HEK293 (cell line): ENCODE data around the gene ZNF766.

Experiments used
- KLF10 ChIP-seq: fragments of 450-650 bp; IDR thresholded peaks from 2 replicates; pipeline ENCODE4 v1.5.1; 2018; ENCODE audit warnings: missing biosample characterization, mild to moderate bottlenecking, missing genetic modification characterization
- MZF1 ChIP-seq: fragments of 450-650 bp; formaldehyde crosslinking; IDR thresholded peaks from 2 replicates; pipeline ENCODE4 v1.5.1; 2017; ENCODE audit warnings: missing biosample characterization, missing genetic modification characterization, borderline replicate concordance
- ZBTB1 ChIP-seq: fragments of 450-650 bp; formaldehyde crosslinking; IDR thresholded peaks from 2 replicates; pipeline ENCODE4 v1.5.1; 2016; ENCODE audit warnings: missing biosample characterization, missing genetic modification characterization
- ZNF175 ChIP-seq: fragments of 450-650 bp; formaldehyde crosslinking; IDR thresholded peaks from 2 replicates; pipeline ENCODE4 v1.5.1; 2016; ENCODE audit warnings: missing biosample characterization, missing genetic modification characterization
- ZNF19 ChIP-seq: fragments of 450-650 bp; formaldehyde crosslinking; IDR thresholded peaks from 2 replicates; pipeline ENCODE4; 2016; ENCODE audit warnings: missing biosample characterization, missing genetic modification characterization, low read depth
- ZNF707 ChIP-seq: fragments of 450-650 bp; formaldehyde crosslinking; IDR thresholded peaks from 2 replicates; pipeline ENCODE4 v1.5.1; 2016; ENCODE audit warnings: missing biosample characterization, missing genetic modification characterization
- TF ChIP-seq, protein P1 (sequence below): fragments of 450-650 bp; formaldehyde crosslinking; IDR thresholded peaks from 2 replicates; pipeline ENCODE4 v1.5.1; 2016; ENCODE audit warnings: missing biosample characterization, missing genetic modification characterization
- TF ChIP-seq, protein P2 (sequence below): fragments of 450-650 bp; formaldehyde crosslinking; IDR thresholded peaks from 2 replicates; pipeline ENCODE4 v1.5.1; 2016; ENCODE audit warnings: missing biosample characterization, missing genetic modification characterization
- TF ChIP-seq, protein P3 (sequence below): fragments of 450-650 bp; formaldehyde crosslinking; IDR thresholded peaks from 2 replicates; pipeline ENCODE4 v1.5.1; 2016; ENCODE audit warnings: missing biosample characterization, missing genetic modification characterization
- TF ChIP-seq, protein P4 (sequence below): fragments of 450-650 bp; formaldehyde crosslinking; IDR thresholded peaks from 2 replicates; pipeline ENCODE4 v1.5.1; 2016; ENCODE audit warnings: missing biosample characterization, missing genetic modification characterization

DNA sequence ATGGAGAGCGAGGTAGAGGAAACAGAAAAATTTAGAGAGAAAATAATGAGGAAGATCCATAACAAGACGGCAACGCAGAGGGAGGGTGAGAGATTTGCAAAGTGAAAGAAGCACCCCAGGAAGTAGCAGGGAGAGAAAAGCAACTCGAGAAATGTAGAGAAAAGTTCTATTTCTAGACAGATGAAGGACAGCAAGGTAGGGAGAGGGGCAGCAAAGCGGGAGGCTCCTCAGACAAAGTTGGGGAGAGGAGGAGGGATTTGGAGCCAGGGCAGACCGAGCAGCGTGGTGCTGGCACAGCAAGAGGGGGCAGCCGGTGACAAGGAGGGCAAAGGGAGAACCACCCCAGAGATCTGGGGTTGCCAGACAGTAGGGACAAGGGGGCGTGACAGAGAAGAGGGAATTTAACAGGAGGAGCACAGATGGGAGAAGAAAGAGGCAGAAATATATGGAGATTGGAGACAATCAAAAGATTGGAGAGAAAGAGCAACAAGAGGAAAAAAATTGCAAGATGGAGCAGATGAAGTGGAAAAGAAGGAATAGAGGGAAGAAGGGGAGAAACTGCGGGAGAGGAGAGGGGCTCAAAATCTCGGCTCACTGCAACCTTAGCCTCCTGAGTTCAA is 989 bp downstream of the ZNF766 start:
- TF ChIP-seq MZF1 (tag by site-specific recombination): no peak
- TF ChIP-seq, protein P1, sequence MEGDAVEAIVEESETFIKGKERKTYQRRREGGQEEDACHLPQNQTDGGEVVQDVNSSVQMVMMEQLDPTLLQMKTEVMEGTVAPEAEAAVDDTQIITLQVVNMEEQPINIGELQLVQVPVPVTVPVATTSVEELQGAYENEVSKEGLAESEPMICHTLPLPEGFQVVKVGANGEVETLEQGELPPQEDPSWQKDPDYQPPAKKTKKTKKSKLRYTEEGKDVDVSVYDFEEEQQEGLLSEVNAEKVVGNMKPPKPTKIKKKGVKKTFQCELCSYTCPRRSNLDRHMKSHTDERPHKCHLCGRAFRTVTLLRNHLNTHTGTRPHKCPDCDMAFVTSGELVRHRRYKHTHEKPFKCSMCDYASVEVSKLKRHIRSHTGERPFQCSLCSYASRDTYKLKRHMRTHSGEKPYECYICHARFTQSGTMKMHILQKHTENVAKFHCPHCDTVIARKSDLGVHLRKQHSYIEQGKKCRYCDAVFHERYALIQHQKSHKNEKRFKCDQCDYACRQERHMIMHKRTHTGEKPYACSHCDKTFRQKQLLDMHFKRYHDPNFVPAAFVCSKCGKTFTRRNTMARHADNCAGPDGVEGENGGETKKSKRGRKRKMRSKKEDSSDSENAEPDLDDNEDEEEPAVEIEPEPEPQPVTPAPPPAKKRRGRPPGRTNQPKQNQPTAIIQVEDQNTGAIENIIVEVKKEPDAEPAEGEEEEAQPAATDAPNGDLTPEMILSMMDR: no peak
- TF ChIP-seq ZNF19 (tag by site-specific recombination): no peak
- no peak for TF ChIP-seq ZNF707 (tag by site-specific recombination)
- TF ChIP-seq ZNF175: no peak
- no peak for TF ChIP-seq KLF10 (tag by site-specific recombination)
- TF ChIP-seq, protein P2, sequence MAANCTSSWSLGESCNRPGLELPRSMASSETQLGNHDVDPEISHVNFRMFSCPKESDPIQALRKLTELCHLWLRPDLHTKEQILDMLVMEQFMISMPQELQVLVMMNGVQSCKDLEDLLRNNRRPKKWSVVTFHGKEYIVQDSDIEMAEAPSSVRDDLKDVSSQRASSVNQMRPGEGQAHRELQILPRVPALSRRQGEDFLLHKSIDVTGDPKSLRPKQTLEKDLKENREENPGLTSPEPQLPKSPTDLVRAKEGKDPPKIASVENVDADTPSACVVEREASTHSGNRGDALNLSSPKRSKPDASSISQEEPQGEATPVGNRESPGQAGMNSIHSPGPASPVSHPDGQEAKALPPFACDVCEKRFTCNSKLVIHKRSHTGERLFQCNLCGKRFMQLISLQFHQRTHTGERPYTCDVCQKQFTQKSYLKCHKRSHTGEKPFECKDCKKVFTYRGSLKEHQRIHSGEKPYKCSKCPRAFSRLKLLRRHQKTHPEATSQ (tag by site-specific recombination): no peak
- TF ChIP-seq, protein P3, sequence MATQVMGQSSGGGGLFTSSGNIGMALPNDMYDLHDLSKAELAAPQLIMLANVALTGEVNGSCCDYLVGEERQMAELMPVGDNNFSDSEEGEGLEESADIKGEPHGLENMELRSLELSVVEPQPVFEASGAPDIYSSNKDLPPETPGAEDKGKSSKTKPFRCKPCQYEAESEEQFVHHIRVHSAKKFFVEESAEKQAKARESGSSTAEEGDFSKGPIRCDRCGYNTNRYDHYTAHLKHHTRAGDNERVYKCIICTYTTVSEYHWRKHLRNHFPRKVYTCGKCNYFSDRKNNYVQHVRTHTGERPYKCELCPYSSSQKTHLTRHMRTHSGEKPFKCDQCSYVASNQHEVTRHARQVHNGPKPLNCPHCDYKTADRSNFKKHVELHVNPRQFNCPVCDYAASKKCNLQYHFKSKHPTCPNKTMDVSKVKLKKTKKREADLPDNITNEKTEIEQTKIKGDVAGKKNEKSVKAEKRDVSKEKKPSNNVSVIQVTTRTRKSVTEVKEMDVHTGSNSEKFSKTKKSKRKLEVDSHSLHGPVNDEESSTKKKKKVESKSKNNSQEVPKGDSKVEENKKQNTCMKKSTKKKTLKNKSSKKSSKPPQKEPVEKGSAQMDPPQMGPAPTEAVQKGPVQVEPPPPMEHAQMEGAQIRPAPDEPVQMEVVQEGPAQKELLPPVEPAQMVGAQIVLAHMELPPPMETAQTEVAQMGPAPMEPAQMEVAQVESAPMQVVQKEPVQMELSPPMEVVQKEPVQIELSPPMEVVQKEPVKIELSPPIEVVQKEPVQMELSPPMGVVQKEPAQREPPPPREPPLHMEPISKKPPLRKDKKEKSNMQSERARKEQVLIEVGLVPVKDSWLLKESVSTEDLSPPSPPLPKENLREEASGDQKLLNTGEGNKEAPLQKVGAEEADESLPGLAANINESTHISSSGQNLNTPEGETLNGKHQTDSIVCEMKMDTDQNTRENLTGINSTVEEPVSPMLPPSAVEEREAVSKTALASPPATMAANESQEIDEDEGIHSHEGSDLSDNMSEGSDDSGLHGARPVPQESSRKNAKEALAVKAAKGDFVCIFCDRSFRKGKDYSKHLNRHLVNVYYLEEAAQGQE: no peak
- TF ChIP-seq, protein P4, sequence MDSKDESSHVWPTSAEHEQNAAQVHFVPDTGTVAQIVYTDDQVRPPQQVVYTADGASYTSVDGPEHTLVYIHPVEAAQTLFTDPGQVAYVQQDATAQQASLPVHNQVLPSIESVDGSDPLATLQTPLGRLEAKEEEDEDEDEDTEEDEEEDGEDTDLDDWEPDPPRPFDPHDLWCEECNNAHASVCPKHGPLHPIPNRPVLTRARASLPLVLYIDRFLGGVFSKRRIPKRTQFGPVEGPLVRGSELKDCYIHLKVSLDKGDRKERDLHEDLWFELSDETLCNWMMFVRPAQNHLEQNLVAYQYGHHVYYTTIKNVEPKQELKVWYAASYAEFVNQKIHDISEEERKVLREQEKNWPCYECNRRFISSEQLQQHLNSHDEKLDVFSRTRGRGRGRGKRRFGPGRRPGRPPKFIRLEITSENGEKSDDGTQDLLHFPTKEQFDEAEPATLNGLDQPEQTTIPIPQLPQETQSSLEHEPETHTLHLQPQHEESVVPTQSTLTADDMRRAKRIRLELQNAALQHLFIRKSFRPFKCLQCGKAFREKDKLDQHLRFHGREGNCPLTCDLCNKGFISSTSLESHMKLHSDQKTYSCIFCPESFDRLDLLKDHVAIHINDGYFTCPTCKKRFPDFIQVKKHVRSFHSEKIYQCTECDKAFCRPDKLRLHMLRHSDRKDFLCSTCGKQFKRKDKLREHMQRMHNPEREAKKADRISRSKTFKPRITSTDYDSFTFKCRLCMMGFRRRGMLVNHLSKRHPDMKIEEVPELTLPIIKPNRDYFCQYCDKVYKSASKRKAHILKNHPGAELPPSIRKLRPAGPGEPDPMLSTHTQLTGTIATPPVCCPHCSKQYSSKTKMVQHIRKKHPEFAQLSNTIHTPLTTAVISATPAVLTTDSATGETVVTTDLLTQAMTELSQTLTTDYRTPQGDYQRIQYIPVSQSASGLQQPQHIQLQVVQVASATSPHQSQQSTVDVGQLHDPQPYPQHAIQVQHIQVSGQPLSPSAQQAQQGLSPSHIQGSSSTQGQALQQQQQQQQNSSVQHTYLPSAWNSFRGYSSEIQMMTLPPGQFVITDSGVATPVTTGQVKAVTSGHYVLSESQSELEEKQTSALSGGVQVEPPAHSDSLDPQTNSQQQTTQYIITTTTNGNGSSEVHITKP (tag by site-specific recombination): no peak
- TF ChIP-seq ZBTB1 (tag by site-specific recombination): no peak
